HG03378 (cell line): Measurements from ENCODE around the gene SPOCK3.

Source experiments
- ATAC-seq: cut with Tn5 transposase; IDR thresholded peaks from one replicate; pipeline ENCODE4 v1.9.1; 2021; ENCODE audit warnings: mild to moderate bottlenecking, moderate library complexity; ENCODE audit not compliant: unreplicated experiment

The SPOCK3 gene

GRCh38 chr4:167041524-167041923 is 192.8 kb downstream of the SPOCK3 start:
- no peak for ATAC-seq

GRCh38 chr4:167035390-167035789 is 198.9 kb downstream of the SPOCK3 start:
- no peak for ATAC-seq

- ATAC-seq = no peak
Measured at GRCh38 chr4:167034983-167035382, 199.3 kb downstream of the SPOCK3 start.

GRCh38 chr4:167032871-167033270 is 201.4 kb downstream of the SPOCK3 start:
- no peak for ATAC-seq

GRCh38 chr4:167031534-167032156 is 202.6 kb downstream of the SPOCK3 start:
- ATAC-seq = no peak

GRCh38 chr4:167028976-167029375 is 205.3 kb downstream of the SPOCK3 start:
- ATAC-seq = no peak

- no peak for ATAC-seq
Measured at GRCh38 chr4:167025670-167026069, 208.6 kb downstream of the SPOCK3 start.

GRCh38 chr4:167023364-167023925 is 210.8 kb downstream of the SPOCK3 start:
- no peak for ATAC-seq

- ATAC-seq = peak; percentile 79
Measured at GRCh38 chr4:167021545-167022155, 212.6 kb downstream of the SPOCK3 start.

- ATAC-seq = peak; percentile 41
Measured at GRCh38 chr4:167020410-167020809, 213.9 kb downstream of the SPOCK3 start.

- no peak for ATAC-seq
Measured at GRCh38 chr4:167014944-167015343, 219.3 kb downstream of the SPOCK3 start.

- ATAC-seq = no peak
Measured at GRCh38 chr4:167003326-167003725, 231.0 kb downstream of the SPOCK3 start.

- no peak for ATAC-seq
Measured at GRCh38 chr4:167000141-167000852, 234.0 kb downstream of the SPOCK3 start.

- ATAC-seq = no peak
Measured at GRCh38 chr4:166996216-166996615, 238.1 kb downstream of the SPOCK3 start.

- ATAC-seq = no peak
Measured at GRCh38 chr4:166994686-166995085, 239.6 kb downstream of the SPOCK3 start.

- no peak for ATAC-seq
Measured at GRCh38 chr4:166991006-166991561, 243.2 kb downstream of the SPOCK3 start.

GRCh38 chr4:166989886-166990285 is 244.4 kb downstream of the SPOCK3 start:
- no peak for ATAC-seq

GRCh38 chr4:166987026-166987425 is 247.3 kb downstream of the SPOCK3 start:
- ATAC-seq = no peak

GRCh38 chr4:166981847-166982246 is 252.4 kb downstream of the SPOCK3 start:
- ATAC-seq = no peak

- ATAC-seq = no peak
Measured at GRCh38 chr4:166980419-166980818, 253.9 kb downstream of the SPOCK3 start.

- ATAC-seq = no peak
Measured at GRCh38 chr4:166977596-166977995, 256.7 kb downstream of the SPOCK3 start.

GRCh38 chr4:166972071-166972470 is 262.2 kb downstream of the SPOCK3 start:
- ATAC-seq = no peak
